ENCODE results near the gene LCN2.

The LCN2 gene

GRCh38 chr9:128115187-128116103 lies 33.8 kb upstream of the LCN2 start:
- no peak for DNase-seq

- DNase-seq, result no peak
Observed at GRCh38 chr9:128116104-128117083, 32.9 kb upstream of the LCN2 start.

GRCh38 chr9:128117613-128118471 lies 31.4 kb upstream of the LCN2 start:
- peak; percentile 81 for DNase-seq

GRCh38 chr9:128118472-128118857 lies 30.8 kb upstream of the LCN2 start:
- no peak for DNase-seq

GRCh38 chr9:128118971-128119665 lies 30.1 kb upstream of the LCN2 start:
- DNase-seq, result no peak

GRCh38 chr9:128120061-128120740 lies 29.1 kb upstream of the LCN2 start:
- DNase-seq, result no peak

- no peak for DNase-seq
Observed at GRCh38 chr9:128120741-128121465, 28.4 kb upstream of the LCN2 start.

GRCh38 chr9:128121466-128121810 lies 27.8 kb upstream of the LCN2 start:
- no peak for DNase-seq

- DNase-seq, result no peak
Observed at GRCh38 chr9:128121924-128122808, 27.1 kb upstream of the LCN2 start.

- no peak for DNase-seq
Observed at GRCh38 chr9:128122809-128123175, 26.5 kb upstream of the LCN2 start.

- no peak for DNase-seq
Observed at GRCh38 chr9:128123451-128124080, 25.7 kb upstream of the LCN2 start.

GRCh38 chr9:128124451-128124850 lies 24.8 kb upstream of the LCN2 start:
- DNase-seq, result no peak

- DNase-seq, result peak; percentile 42 to 43
Observed at GRCh38 chr9:128124873-128125579, 24.2 kb upstream of the LCN2 start.

- no peak for DNase-seq
Observed at GRCh38 chr9:128125580-128126354, 23.5 kb upstream of the LCN2 start.

GRCh38 chr9:128127568-128127989 lies 21.7 kb upstream of the LCN2 start, which contains the start of gene PTGES2:
Gene PTGES2 (minus strand): TSS chr9:128127729. CDS start chr9:128127717, 12 bp downstream.
- peak; percentile 57 to 68 for DNase-seq

GRCh38 chr9:128127990-128128835 lies 21.0 kb upstream of the LCN2 start:
- DNase-seq, result peak; percentile 74 to 76
